GM19468 (cell line): ENCODE results near the gene ATP5F1A.
"Not testable (repeated sequence)": the region's sequence is repeated elsewhere in the genome, so short reads cannot be mapped to it uniquely, and the experiment has no call there.

Experiments
- ATAC-seq: cut with Tn5 transposase; IDR thresholded peaks from one replicate; pipeline ENCODE4 v1.9.1; 2021; ENCODE audit warnings: mild to moderate bottlenecking, moderate library complexity, moderate number of reproducible peaks; ENCODE audit not compliant: unreplicated experiment; ENCODE audit errors: extremely low read depth

ATP5F1A gene

GRCh38 chr18:46051731-46052461 is 46.2 kb downstream of the ATP5F1A start:
- no peak for ATAC-seq

GRCh38 chr18:46050268-46050667 is 47.8 kb downstream of the ATP5F1A start:
- ATAC-seq: no peak

- no peak for ATAC-seq
Observed at GRCh38 chr18:46048641-46049040, 49.5 kb downstream of the ATP5F1A start.

GRCh38 chr18:46047369-46047768 is 50.7 kb downstream of the ATP5F1A start:
- ATAC-seq: not testable (repeated sequence)

GRCh38 chr18:46046688-46047087 is 51.4 kb downstream of the ATP5F1A start:
- no peak for ATAC-seq

- no peak for ATAC-seq
Observed at GRCh38 chr18:46046126-46046525, 52.0 kb downstream of the ATP5F1A start.

- ATAC-seq: no peak
Observed at GRCh38 chr18:46042571-46043123, 55.4 kb downstream of the ATP5F1A start.

GRCh38 chr18:46040747-46041104 is 57.4 kb downstream of the ATP5F1A start:
- ATAC-seq: no peak

- no peak for ATAC-seq
Observed at GRCh38 chr18:46040033-46040746, 57.9 kb downstream of the ATP5F1A start.

- ATAC-seq: no peak
Observed at GRCh38 chr18:46037512-46038305, 60.4 kb downstream of the ATP5F1A start.

- ATAC-seq: no peak
Observed at GRCh38 chr18:46035696-46036680, 62.1 kb downstream of the ATP5F1A start.

- ATAC-seq: no peak
Observed at GRCh38 chr18:46034230-46034629, 63.9 kb downstream of the ATP5F1A start.

GRCh38 chr18:46031741-46032140 is 66.4 kb downstream of the ATP5F1A start:
- ATAC-seq: no peak
